HCT116 (cell line): Measurements from ENCODE around the gene GSTO2. TPM values are rescaled to one million over a fixed set of nuclear protein-coding genes. Genes with fewer than 3 reads are reported as not detected.
A peak's percentile ranks its signal among the peaks of the same experiment; 100 is the strongest.

Experiments
- ATAC-seq: fragments of 200-7000 bp; cut with Tn5 transposase; 2 replicates; pipeline ENCODE4 v1.9.1; 2020; ENCODE audit warnings: mild to moderate bottlenecking, moderate library complexity
- BruUV-seq: library from RNA; stranded (reverse); fragments of 400-500 nt; replicated peaks from 2 replicates; lab custom pipeline; 2021; lab: Mats Ljungman, UMichigan
- CTCF ChIA-PET: fragments of 300-600 bp; sonication (Branson Sonifier 250); formaldehyde crosslinking; loops from one replicate; lab custom pipeline; 2021; ENCODE audit warnings: antibody characterized with exemption; lab: Charles Lee
- POLR2A ChIA-PET: fragments of 300-600, 350-600 bp; sonication (Branson Sonifier 250); formaldehyde crosslinking; loops from one replicate; lab custom pipeline; 2021; ENCODE audit warnings: antibody characterized with exemption; lab: Charles Lee
- RAD21 ChIA-PET, 2 experiments: fragments of 300-600 bp; sonication (Branson Sonifier 250); formaldehyde crosslinking; loops; one replicate each; lab custom pipeline; 2023; ENCODE audit warnings: low total read pairs in 2 of 2; ENCODE audit not compliant: uncharacterized antibody in 2 of 2, unreplicated experiment in 2 of 2, low non-redundant PET in 1 of 2; lab: Charles Lee
- DNase-seq: peaks from one replicate; pipeline ENCODE4 v3.0.0-alpha.2; 2010; ENCODE audit warnings: low read depth, low spot score
- H2AFZ ChIP-seq: fragments of 200-600 bp; shearing (Covaris generic), sonication (generic); 2 replicates; pipeline ENCODE4 v1.6.1; 2017; ENCODE audit warnings: low read depth, mixed run types, mixed read lengths, antibody characterized with exemption, low read length; ENCODE audit not compliant: poor library complexity, severe bottlenecking
- H3K27ac ChIP-seq: 2 replicates; pipeline ENCODE4 v1.5.1; 2012; ENCODE audit warnings: low read depth, low read length
- H3K27me3 ChIP-seq: fragments of 200-600 bp; sonication (generic); 2 replicates; pipeline ENCODE4 v1.6.1; 2016; ENCODE audit warnings: mixed run types, low read length, mixed read lengths; ENCODE audit not compliant: insufficient read depth
- H3K36me3 ChIP-seq, 2 experiments: fragments of 200-500 bp in 1 of 2; fragments of 200-600 bp in 1 of 2; sonication (Bioruptor generic) in 1 of 2; sonication (generic) in 1 of 2; 2 replicates each; pipeline versions ENCODE4 v1.5.1 to v1.6.1; 2014 to 2016; ENCODE audit warnings: low read length in 2 of 2, inconsistent platforms in 1 of 2, mixed read lengths in 1 of 2, mixed run types in 1 of 2; ENCODE audit not compliant: insufficient read depth in 2 of 2, control insufficient read depth in 1 of 2
- H3K4me1 ChIP-seq, 2 experiments: fragments of 200-600 bp in 1 of 2; sonication (generic) in 1 of 2; 2 replicates each; pipeline versions ENCODE4 v1.5.1 to v1.6.1; 2012 to 2017; ENCODE audit warnings: low read length in 2 of 2, inconsistent platforms in 1 of 2, mild to moderate bottlenecking in 1 of 2, mixed read lengths in 1 of 2, mixed run types in 1 of 2, moderate library complexity in 1 of 2; ENCODE audit not compliant: insufficient read depth in 2 of 2, control insufficient read depth in 1 of 2
- H3K4me2 ChIP-seq: fragments of 200-600 bp; sonication (generic); 2 replicates; pipeline ENCODE4 v1.6.1; 2017; ENCODE audit warnings: mixed run types, low read length, mixed read lengths
- H3K4me3 ChIP-seq, 2 experiments: fragments of 200-600 bp in 1 of 2; sonication (generic) in 1 of 2; replicated peaks in 1 of 2; 2 replicates each; pipeline ENCODE4 v1.5.1; 2011 to 2016; ENCODE audit warnings: low read length in 2 of 2, control low read depth in 1 of 2, low read depth in 1 of 2, mild to moderate bottlenecking in 1 of 2, mixed read lengths in 1 of 2, mixed run types in 1 of 2
- H3K79me2 ChIP-seq: fragments of 200-600 bp; sonication (generic); 2 replicates; pipeline ENCODE4 v1.6.1; 2017; ENCODE audit warnings: mild to moderate bottlenecking, mixed run types, low read length, moderate library complexity, mixed read lengths; ENCODE audit not compliant: insufficient read depth
- H3K9ac ChIP-seq: fragments of 200-600 bp; sonication (generic); 2 replicates; pipeline ENCODE4 v1.6.1; 2016; ENCODE audit warnings: low read length, mixed read lengths
- H3K9me2 ChIP-seq: fragments of 200-600 bp; sonication (generic), shearing (Covaris generic); 2 replicates; pipeline ENCODE4 v1.6.1; 2017; ENCODE audit warnings: mixed run types, mild to moderate bottlenecking, moderate library complexity; ENCODE audit not compliant: insufficient read depth
- H3K9me3 ChIP-seq, 2 experiments: fragments of 200-500 bp in 1 of 2; fragments of 200-600 bp in 1 of 2; sonication (Bioruptor generic) in 1 of 2; sonication (generic) in 1 of 2; 2 replicates each; pipeline ENCODE4 v1.6.1; 2014 to 2017; ENCODE audit warnings: low read length in 2 of 2, mixed read lengths in 2 of 2, inconsistent platforms in 1 of 2, low read depth in 1 of 2, mild to moderate bottlenecking in 1 of 2, mixed run types in 1 of 2, moderate library complexity in 1 of 2; ENCODE audit not compliant: control insufficient read depth in 1 of 2, insufficient read depth in 1 of 2
- H4K20me1 ChIP-seq: fragments of 200-600 bp; sonication (generic), shearing (Covaris generic); 2 replicates; pipeline ENCODE4 v1.6.1; 2017; ENCODE audit warnings: mixed run types, mild to moderate bottlenecking, moderate library complexity; ENCODE audit not compliant: insufficient read depth
- CBX3 ChIP-seq: IDR thresholded peaks from 2 replicates; pipeline ENCODE4 v1.6.1; 2012; ENCODE audit warnings: low read depth
- CEBPB ChIP-seq: IDR thresholded peaks from 2 replicates; pipeline ENCODE4 v1.6.1; 2012; ENCODE audit warnings: low read depth
- EGR1 ChIP-seq: IDR thresholded peaks from 2 replicates; pipeline ENCODE4 v1.6.1; 2012; ENCODE audit warnings: low read depth
- EZH2phosphoT487 ChIP-seq: fragments of 200-600 bp; IDR thresholded peaks from 2 replicates; pipeline ENCODE4 v1.6.1; 2018; ENCODE audit warnings: antibody characterized with exemption, borderline replicate concordance
- FOSL1 ChIP-seq: IDR thresholded peaks from 2 replicates; pipeline ENCODE4 v1.6.1; 2012; ENCODE audit warnings: low read depth
- JUND ChIP-seq: IDR thresholded peaks from 2 replicates; pipeline ENCODE4 v1.6.1; 2012
- MAX ChIP-seq: IDR thresholded peaks from 2 replicates; pipeline ENCODE4 v1.6.1; 2012
- POLR2AphosphoS5 ChIP-seq: IDR thresholded peaks from 2 replicates; pipeline ENCODE4 v1.6.1; 2011; ENCODE audit warnings: mild to moderate bottlenecking, low read depth, low read length, moderate library complexity
- RAD21 ChIP-seq: IDR thresholded peaks from 2 replicates; pipeline ENCODE4 v1.6.1; 2012; ENCODE audit warnings: low read depth, mild to moderate bottlenecking
- YY1 ChIP-seq: IDR thresholded peaks from 2 replicates; pipeline ENCODE4 v1.6.1; 2011; ENCODE audit warnings: low read length, low read depth, moderate library complexity, mild to moderate bottlenecking; ENCODE audit not compliant: insufficient replicate concordance; ENCODE audit errors: extremely low read depth
- ZBTB33 ChIP-seq: IDR thresholded peaks from 2 replicates; pipeline ENCODE4 v1.6.1; 2011; ENCODE audit warnings: mild to moderate bottlenecking, low read length, moderate library complexity; ENCODE audit not compliant: insufficient replicate concordance; ENCODE audit errors: extremely low read depth
- intact Hi-C: fragments of 100-400 bp; cut with micrococcal nuclease; formaldehyde crosslinking; loops from 2 replicates; pipeline ENCODE4 v1.10.0; 2022
- total RNA-seq: library from RNA; stranded (reverse); gene quantifications from one replicate; pipeline ENCODE4 v1.2.1, GENCODE V29; 2021; ENCODE audit not compliant: unreplicated experiment

GSTO2 gene
- total RNA-seq, 1 experiment from 2014 or later = 115 TPM

- Histone ChIP-seq H3K9me3 (no peaks in the 10 kb centered on the region), H3K4me1 (peaks cover 5 to 15% of the 10 kb centered on the region in 2 experiments; a peak in 3 of 4 replicates), H3K9ac (no peak overlapping the region), H3K9me2 (no peaks in the 10 kb centered on the region), H4K20me1 (no peaks in the 10 kb centered on the region), H3K27me3 (no peaks in the 10 kb centered on the region), H3K4me3 (no peak overlapping the region), H2AFZ (no peak overlapping the region), H3K27ac (no peak overlapping the region), H3K79me2 (no peaks in the 10 kb centered on the region), H3K4me2 (peak overlapping the region; percentile 87; the same call in 1 of the 2 replicates), H3K36me3 (no peaks in the 10 kb centered on the region)
- CTCF ChIA-PET = no interaction called here
- RAD21 ChIA-PET = no interaction called here
- BruUV-seq = no TSS peak
- POLR2A ChIA-PET = no interaction called here
- DNase-seq = no peak
- no peak for ATAC-seq
- intact Hi-C loops = no loop called here
- TF ChIP-seq EZH2phosphoT487 (no peak), EGR1 (no peak), MAX (no peak), POLR2AphosphoS5 (no peak), ZBTB33 (no peak), CBX3 (no peak), RAD21 (no peak), FOSL1 (no peak), JUND (no peak), YY1 (no peak), CEBPB (no peak)
Observed at GRCh38 chr10:104230490-104230889, 38.5 kb upstream of the GSTO2 start.
